ENCODE measurements around the gene NRG3.

Gene NRG3

GRCh38 chr10:81884856-81885255 lies 9.9 kb downstream of the NRG3 start:
- no peak for DNase-seq

- no peak for DNase-seq
Observed at GRCh38 chr10:81885491-81885890, 10.5 kb downstream of the NRG3 start.

GRCh38 chr10:81886939-81887338 lies 11.9 kb downstream of the NRG3 start:
- DNase-seq = no peak

GRCh38 chr10:81889181-81889769 lies 14.3 kb downstream of the NRG3 start:
- DNase-seq = no peak

- no peak for DNase-seq
Observed at GRCh38 chr10:81894616-81895015, 19.6 kb downstream of the NRG3 start.

- no peak for DNase-seq
Observed at GRCh38 chr10:81898518-81898917, 23.5 kb downstream of the NRG3 start.

GRCh38 chr10:81900989-81901388 lies 26.0 kb downstream of the NRG3 start:
- DNase-seq = no peak

GRCh38 chr10:81903472-81903871 lies 28.5 kb downstream of the NRG3 start:
- no peak for DNase-seq

GRCh38 chr10:81905161-81905560 lies 30.2 kb downstream of the NRG3 start:
- no peak for DNase-seq

- DNase-seq = no peak
Observed at GRCh38 chr10:81909453-81909852, 34.5 kb downstream of the NRG3 start.

- DNase-seq = no peak
Observed at GRCh38 chr10:81911328-81911727, 36.3 kb downstream of the NRG3 start.

- DNase-seq = no peak
Observed at GRCh38 chr10:81914736-81915503, 39.9 kb downstream of the NRG3 start.

- no peak for DNase-seq
Observed at GRCh38 chr10:81915504-81915897, 40.5 kb downstream of the NRG3 start.

- no peak for DNase-seq
Observed at GRCh38 chr10:81917666-81918065, 42.7 kb downstream of the NRG3 start.

GRCh38 chr10:81918766-81919165 lies 43.8 kb downstream of the NRG3 start:
- no peak for DNase-seq

- DNase-seq = no peak
Observed at GRCh38 chr10:81920213-81920829, 45.3 kb downstream of the NRG3 start.

GRCh38 chr10:81928119-81928518 lies 53.1 kb downstream of the NRG3 start:
- DNase-seq = no peak

GRCh38 chr10:81943583-81943982 lies 68.6 kb downstream of the NRG3 start:
- DNase-seq = no peak

GRCh38 chr10:81944609-81945008 lies 69.6 kb downstream of the NRG3 start:
- DNase-seq = peak; percentile 1

- DNase-seq = no peak
Observed at GRCh38 chr10:81949283-81949682, 74.3 kb downstream of the NRG3 start.

GRCh38 chr10:81950358-81950757 lies 75.4 kb downstream of the NRG3 start:
- no peak for DNase-seq

- DNase-seq = no peak
Observed at GRCh38 chr10:81953420-81953819, 78.4 kb downstream of the NRG3 start.

- DNase-seq = no peak
Observed at GRCh38 chr10:81957976-81958375, 83.0 kb downstream of the NRG3 start.

GRCh38 chr10:81959016-81959415 lies 84.0 kb downstream of the NRG3 start:
- DNase-seq = no peak

Data from fibroblast of skin of abdomen (primary cell).